NCI-H748 treated with DMSO at 0.1 percent for 48 hours (cell line): ENCODE measurements around the gene TOR1B.

Experiments
- DNase-seq: peaks from one replicate; lab custom pipeline; 2025; lab: John Stamatoyannopoulos, UW

Gene TOR1B

DNA sequence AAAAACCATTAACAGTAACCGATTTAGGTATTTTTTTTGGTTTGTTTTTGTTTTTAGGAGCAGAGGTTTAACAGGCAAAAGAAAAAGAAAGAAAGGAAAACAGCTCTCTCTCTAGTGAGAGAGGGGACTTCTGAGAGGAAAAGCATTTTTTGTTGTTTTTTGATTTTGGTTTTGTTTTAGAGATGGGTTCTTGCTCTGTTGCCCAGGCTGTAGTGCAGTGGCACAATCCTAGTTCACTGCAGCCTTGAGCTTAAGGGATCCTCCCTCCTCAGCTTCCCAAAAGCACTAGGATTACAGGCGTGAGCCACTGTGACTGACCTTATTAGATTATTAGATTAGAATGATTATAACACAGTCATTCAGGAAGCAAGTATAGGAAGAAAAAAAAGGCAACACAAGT, 42.4 kb downstream of the TOR1B start:
- no peak for DNase-seq

DNA sequence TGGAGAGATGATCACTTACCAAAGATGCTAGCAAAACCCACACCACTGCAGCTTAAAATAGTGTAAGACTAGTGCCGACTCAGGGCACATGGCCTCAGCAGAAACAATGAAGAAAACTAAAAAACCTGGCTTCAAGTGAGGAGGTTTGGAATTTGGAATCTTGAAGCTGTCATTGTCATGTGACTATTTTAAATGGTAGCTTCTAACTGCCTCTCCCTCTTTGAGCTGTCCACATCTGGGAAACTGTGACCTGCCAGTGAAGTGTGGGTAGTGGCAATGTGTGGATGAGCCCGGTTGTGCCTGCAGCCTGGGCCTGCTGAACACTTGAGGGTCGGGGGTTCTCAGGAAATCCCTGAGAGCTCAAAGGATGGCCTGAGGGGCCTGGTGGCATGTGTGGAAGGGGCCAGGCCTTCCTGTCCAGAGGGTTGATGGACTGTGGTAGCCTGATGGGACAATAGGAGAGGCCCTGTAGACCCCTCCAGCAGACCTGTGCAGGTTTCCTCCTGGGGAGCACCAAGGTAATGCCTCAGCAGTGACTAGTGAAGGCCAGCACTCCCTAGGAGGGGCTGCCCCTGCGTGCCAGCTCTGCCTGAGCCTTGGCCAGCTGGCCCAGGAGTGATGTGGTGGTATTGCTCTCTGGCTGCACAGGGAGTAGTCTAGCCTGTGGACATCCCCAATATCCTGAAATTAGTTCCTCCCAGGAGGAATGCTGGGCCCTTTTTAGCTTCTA, 45.9 kb downstream of the TOR1B start:
- DNase-seq, result no peak

DNA sequence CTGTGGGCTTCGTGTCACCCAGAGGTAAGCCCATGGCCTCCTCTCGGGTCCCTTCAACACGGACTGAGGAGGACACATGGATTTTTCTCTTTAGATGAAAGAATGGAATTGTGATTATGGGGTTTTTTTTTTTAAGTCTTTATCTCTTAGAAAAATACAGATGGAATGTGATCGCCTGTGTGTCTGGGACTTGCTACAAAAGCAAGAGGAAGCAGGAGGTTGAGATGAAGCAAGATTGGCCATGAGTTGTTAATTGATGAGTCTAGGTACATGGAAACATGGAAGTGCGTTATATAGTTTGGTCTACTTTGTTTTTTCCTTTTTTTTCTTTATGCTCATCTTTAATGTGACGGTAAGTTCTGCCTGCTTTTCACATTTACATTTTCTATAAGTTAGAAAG, 46.9 kb downstream of the TOR1B start:
- no peak for DNase-seq

DNA sequence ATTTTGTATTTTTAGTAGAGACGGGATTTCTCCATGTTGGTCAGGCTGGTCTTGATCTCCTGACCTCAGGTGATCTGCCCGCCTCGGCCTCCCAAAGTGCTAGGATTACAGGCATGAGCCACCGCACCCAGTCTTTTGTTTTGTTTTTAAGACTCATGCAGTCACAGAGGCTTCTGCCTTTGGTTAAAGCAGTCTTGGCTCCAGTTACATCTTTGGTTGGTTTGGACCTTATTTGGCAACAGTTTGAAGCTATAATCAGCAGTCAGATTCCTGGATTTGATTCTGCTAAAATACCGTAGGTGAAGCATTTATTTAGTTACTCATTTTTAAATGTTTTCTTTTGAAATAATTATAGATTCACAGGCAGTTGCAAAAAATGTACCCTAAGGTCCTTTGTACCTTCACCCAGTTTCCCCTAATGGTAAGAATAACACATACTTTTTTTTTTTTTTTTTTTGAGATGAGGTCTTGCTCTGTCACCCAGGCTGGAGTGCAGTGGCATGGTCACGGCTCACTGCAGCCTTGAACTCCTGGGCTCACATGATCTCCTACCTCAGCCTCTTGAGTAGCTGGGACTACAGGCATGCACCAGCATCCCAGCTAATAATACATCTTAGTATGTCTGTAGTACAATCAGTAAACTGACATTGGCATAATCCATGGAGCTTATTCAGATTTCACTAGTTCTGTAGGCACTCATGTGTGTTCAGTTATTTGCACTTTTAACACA, 48.0 kb downstream of the TOR1B start:
- DNase-seq, result no peak

DNA sequence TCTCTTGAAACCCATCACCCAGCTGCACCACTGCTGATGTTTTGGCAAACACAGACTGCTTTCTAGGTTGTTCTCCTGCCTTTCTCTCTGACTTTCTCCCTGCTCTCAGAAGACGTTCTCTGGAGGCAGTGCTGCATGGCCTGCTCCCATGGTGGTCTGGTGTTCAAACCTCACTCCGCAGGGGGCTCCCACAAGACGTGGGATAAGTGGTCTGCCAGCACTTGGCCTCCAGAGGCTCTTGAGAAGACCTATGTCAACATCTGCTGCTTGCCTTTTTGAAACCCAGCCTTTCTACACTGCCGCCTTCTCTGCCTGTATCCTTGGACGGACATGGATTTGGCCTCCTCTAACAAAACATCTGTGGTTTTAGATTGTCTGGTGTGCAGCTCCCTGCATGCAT, 48.8 kb downstream of the TOR1B start:
- no peak for DNase-seq

DNA sequence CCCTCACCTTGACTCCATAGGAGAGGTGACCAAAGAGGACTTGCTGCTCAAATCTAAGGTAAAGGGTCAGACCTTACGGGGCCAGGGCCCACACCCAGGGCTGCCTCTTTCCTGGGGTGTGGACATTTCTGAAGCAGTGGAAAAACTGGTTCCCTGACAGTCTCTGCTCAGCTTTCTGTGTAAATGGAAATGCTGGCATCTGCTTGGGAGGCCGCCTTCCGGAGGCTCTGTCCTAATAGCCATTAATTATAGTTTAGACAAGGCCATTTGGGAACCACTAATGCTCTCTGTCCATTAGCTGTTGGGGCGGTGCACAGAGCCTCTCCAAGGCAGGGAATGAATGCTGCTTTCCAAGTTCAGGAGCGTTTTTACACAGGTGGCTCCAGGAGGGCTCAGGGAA, 49.6 kb downstream of the TOR1B start:
- no peak for DNase-seq

DNA sequence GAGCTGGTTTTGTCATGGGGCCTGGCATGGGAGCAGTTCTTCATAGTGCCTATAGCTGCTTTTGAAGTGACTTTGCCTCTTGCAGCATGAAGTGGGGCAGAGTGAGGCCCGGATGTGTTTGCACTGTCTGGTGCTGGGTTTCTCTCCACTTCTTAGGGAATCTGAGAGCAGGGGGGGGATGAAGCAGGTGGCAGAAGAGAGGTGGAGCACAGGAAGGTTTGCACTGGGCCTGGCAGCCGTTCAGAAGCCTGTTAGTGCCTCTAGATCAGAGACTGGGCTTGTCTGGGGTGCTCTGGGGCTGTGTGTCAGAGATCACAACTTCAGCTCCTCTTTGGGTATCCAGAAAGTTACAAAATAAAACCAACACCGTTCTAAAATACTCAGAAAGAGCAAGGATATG, 50.6 kb downstream of the TOR1B start:
- no peak for DNase-seq

DNA sequence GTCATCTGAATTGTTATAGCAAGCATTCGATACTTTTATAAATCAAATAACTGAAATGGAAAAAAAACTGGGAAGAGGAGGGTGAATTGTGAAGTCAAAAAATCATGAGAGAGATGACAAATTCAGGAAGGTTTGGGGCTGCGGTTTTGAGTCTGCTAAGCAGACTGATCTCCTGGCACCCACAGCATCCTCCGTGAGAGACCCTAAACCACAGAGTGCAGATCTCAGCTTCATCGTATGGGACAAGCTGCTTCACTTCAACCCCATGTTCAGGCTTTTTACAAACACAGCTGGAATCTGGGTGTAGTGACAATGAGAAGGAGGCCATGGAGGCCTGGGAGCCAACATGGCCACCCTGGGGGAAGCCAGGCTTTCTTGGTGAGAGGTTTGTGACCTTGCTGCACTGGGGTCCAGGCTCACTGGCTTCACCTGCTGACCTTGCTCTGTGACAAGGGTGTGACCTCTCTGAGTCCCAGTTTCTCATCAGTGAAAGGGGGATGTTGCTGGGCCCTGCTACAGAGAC, 51.7 kb downstream of the TOR1B start:
- DNase-seq, result no peak

DNA sequence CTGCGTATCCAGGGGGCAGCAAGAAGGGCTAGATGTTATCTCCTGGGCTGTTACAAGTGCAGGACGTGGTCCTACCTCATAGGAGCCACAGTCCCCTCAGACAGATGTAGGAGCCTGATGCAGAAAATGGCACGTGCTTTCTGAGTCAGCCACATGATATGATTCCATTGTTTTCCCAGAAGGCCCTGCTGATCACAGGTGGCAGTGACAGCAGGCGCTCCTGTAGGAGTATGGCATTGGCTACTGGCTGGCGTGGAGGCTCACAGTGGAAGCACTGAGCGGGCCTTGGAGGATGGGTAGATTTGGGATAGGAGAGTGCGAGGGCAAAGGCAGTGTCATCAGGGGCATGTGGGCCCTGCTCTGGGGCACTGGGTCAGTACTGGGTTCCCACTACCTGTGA, 54.2 kb downstream of the TOR1B start:
- no peak for DNase-seq

DNA sequence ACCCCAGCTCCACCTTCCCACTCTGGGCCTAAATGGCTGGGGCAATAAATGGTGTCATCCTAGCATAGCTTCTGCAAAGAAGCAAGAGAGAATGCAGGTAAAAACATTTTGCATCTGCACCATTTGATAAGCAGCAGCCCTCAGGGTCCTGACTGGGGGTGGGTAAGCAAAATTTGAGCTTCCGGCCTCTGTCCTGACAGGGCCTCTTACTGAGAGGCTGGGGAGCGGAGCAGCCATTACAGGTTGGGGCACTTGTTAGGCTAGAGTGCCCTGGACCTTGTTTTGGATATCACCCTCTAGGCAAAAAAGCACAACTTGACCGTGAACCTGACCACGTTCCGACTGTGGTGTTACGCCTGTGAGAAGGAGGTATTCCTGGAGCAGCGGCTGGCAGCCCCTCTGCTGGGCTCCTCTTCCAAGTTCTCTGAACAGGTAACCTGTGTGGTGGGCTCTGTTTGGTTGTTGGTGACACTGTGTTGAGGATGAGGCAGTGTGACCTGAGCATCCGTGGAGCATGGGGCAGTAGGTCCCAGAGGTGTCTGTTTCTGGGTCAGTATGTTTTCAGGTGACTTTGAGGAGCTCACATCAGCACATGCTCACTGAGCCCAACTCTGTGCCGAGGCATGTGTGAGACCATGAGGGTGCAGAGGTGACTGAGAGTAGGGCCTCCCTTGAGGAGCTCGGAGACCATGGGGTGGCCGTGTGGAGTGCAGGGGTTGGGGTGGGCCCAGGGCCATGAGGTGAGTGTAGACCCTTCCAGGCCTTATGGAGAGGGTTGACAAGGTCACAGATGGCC, 55.4 kb downstream of the TOR1B start:
- DNase-seq, result no peak
